HepG2 (cell line): Measurements from ENCODE around the gene IMPDH2. TPM values are rescaled to one million over a fixed set of nuclear protein-coding genes. Genes with fewer than 3 reads are reported as not detected.
A peak's percentile ranks its signal among the peaks of the same experiment; 100 is the strongest.

Source experiments
- CHD2 ChIP-seq: IDR thresholded peaks from 2 replicates; pipeline ENCODE4 v1.6.1; 2011; ENCODE audit warnings: low read depth, low read length, improper control_type of control experiment
- FOXC1 ChIP-seq: sonication (generic); formaldehyde crosslinking; IDR thresholded peaks from 2 replicates; pipeline ENCODE4 v1.8.0; 2022; ENCODE audit warnings: mild to moderate bottlenecking, missing genetic modification reagents, borderline replicate concordance
- HIVEP1 ChIP-seq: sonication (generic); formaldehyde crosslinking; IDR thresholded peaks from 2 replicates; pipeline ENCODE4 v1.4.0; 2020; ENCODE audit warnings: mild to moderate bottlenecking, missing genetic modification reagents
- HMGXB3 ChIP-seq: sonication (generic); formaldehyde crosslinking; IDR thresholded peaks from 2 replicates; pipeline ENCODE4 v1.4.0; 2020; ENCODE audit warnings: missing genetic modification reagents, borderline replicate concordance
- KDM1A ChIP-seq: IDR thresholded peaks from 2 replicates; pipeline ENCODE4 v1.6.1; 2016; ENCODE audit warnings: missing compliant biosample characterization
- MEIS1 ChIP-seq: sonication (generic); formaldehyde crosslinking; IDR thresholded peaks from 2 replicates; pipeline ENCODE4 v1.9.0; 2021; ENCODE audit warnings: mild to moderate bottlenecking, missing genetic modification reagents, moderate library complexity, borderline replicate concordance
- MIER3 ChIP-seq: IDR thresholded peaks from 2 replicates; pipeline ENCODE4 v1.6.1; 2016; ENCODE audit warnings: missing compliant biosample characterization, borderline replicate concordance
- MNT ChIP-seq: fragments of 450-650 bp; IDR thresholded peaks from 2 replicates; pipeline ENCODE4 v1.6.1; 2016
- MTERF4 ChIP-seq: sonication (generic); formaldehyde crosslinking; IDR thresholded peaks from 2 replicates; pipeline ENCODE4 v1.8.0; 2023; ENCODE audit warnings: mild to moderate bottlenecking, missing genetic modification reagents
- THRA ChIP-seq: sonication (generic); formaldehyde crosslinking; IDR thresholded peaks from 2 replicates; pipeline ENCODE4 v1.4.0; 2020; ENCODE audit warnings: missing genetic modification reagents, borderline replicate concordance
- U2AF1 ChIP-seq: fragments of 200-400 bp; formaldehyde crosslinking; optimal IDR thresholded peaks from 2 replicates; pipeline ENCODE3; 2017; ENCODE audit warnings: mild to moderate bottlenecking, low read depth, low read length
- ZBTB1 ChIP-seq: sonication (generic); formaldehyde crosslinking; IDR thresholded peaks from 2 replicates; pipeline ENCODE4 v1.4.0; 2020; ENCODE audit warnings: missing genetic modification reagents, borderline replicate concordance
- ZBTB3 ChIP-seq: sonication (generic); formaldehyde crosslinking; IDR thresholded peaks from 2 replicates; pipeline ENCODE4 v1.4.0; 2020; ENCODE audit warnings: low read depth, mild to moderate bottlenecking, moderate library complexity, missing genetic modification reagents, borderline replicate concordance
- ZKSCAN8 ChIP-seq: IDR thresholded peaks from 2 replicates; pipeline ENCODE4 v1.6.1; 2016; ENCODE audit warnings: borderline replicate concordance, missing genetic modification reagents, missing compliant biosample characterization
- ZNF205 ChIP-seq: IDR thresholded peaks from 2 replicates; pipeline ENCODE4 v1.6.1; 2018; ENCODE audit warnings: missing biosample characterization, missing genetic modification reagents
- ZNF512 ChIP-seq: sonication (generic); formaldehyde crosslinking; IDR thresholded peaks from 2 replicates; pipeline ENCODE4 v1.4.0; 2020; ENCODE audit warnings: mild to moderate bottlenecking, missing genetic modification reagents
- ZNF547 ChIP-seq: sonication (generic); formaldehyde crosslinking; IDR thresholded peaks from 2 replicates; pipeline ENCODE4 v1.5.1; 2020; ENCODE audit warnings: mild to moderate bottlenecking, missing genetic modification reagents
- ZNF572 ChIP-seq: sonication (generic); formaldehyde crosslinking; IDR thresholded peaks from 2 replicates; pipeline ENCODE4 v1.5.1; 2020; ENCODE audit warnings: mild to moderate bottlenecking, missing genetic modification reagents
- ZNF768 ChIP-seq: sonication (generic); formaldehyde crosslinking; IDR thresholded peaks from 2 replicates; pipeline ENCODE4 v1.4.0; 2020; ENCODE audit warnings: missing genetic modification reagents
- polyA plus RNA-seq, 8 experiments: library from polyadenylated mRNA; depleted of rRNA in 3 of 8; stranded (reverse) in 7 of 8; unstranded in 1 of 8; fragments of >200 nt; fragmentation: Illumina TruSeq in 4 of 8; extraction: Trizol in 4 of 8; gene quantifications; 2 replicates each; pipeline versions ENCODE4 v1.2.1 to v1.2.3, GENCODE V29; 2011 to 2016; ENCODE audit warnings: low read depth in 4 of 8, missing spikeins in 1 of 8, mixed read lengths in 1 of 8; ENCODE audit not compliant: insufficient read depth in 1 of 8
- total RNA-seq, 5 experiments: library from RNA; depleted of rRNA; stranded (reverse); fragments of >200 nt; fragmentation: Illumina TruSeq; extraction: Trizol; gene quantifications; 2 replicates each; pipeline ENCODE4 v1.2.3, GENCODE V29; 2016; ENCODE audit warnings: low read depth in 1 of 5

Gene IMPDH2
- total and polyA plus RNA-seq, 2 of the 13 experiments (the other 11 are each of a cell fraction or from before 2014, with no cell fraction given): 248 to 260 TPM

- TF ChIP-seq ZBTB3 (CRISPR knock-in tag): no peak
- no peak for TF ChIP-seq ZKSCAN8
- peak; percentile 77; the same call in 1 of the 2 replicates for TF ChIP-seq MEIS1 (CRISPR knock-in tag)
- 0 out of 2 replicates have a peak, but pooled peaks have one; percentile 38 for TF ChIP-seq MTERF4 (CRISPR knock-in tag)
- TF ChIP-seq ZNF512: no peak
- TF ChIP-seq ZNF205 (CRISPR knock-in tag): peak; percentile 75; the same call in 1 of the 2 replicates
- peak; percentile 85 for TF ChIP-seq U2AF1
- TF ChIP-seq HIVEP1 (CRISPR knock-in tag): peak; percentile 91
- peak; percentile 67; the same call in 1 of the 2 replicates for TF ChIP-seq THRA (CRISPR knock-in tag)
- TF ChIP-seq ZBTB1 (CRISPR knock-in tag): 0 out of 2 replicates have a peak, but pooled peaks have one; percentile 21
- TF ChIP-seq MNT: peak; percentile 55; the same call in 1 of the 2 replicates
- TF ChIP-seq KDM1A (CRISPR knock-in tag): no peak
- peak; percentile 98 for TF ChIP-seq HMGXB3 (CRISPR knock-in tag)
- peak; percentile 60; the same call in 1 of the 2 replicates for TF ChIP-seq ZNF768
- TF ChIP-seq FOXC1: peak; percentile 92
- peak; percentile 65; the same call in 1 of the 2 replicates for TF ChIP-seq ZNF572 (CRISPR knock-in tag)
- peak; percentile 32; the same call in 1 of the 2 replicates for TF ChIP-seq MIER3 (CRISPR knock-in tag)
- peak; percentile 97 for TF ChIP-seq CHD2
- TF ChIP-seq ZNF547: peak; percentile 79
Measured at GRCh38 chr3:49007068-49007770, 22.0 kb downstream of the IMPDH2 start, which contains the start of gene WDR6 (continued).
